Hematopoietic multipotent progenitor cell treated with erythropoietin and hydrocortisone succinate and interleukin-3 and kit ligand, for 4 days (in vitro differentiated cells): ENCODE measurements around the gene MROH2A.

Source experiments
- DNase-seq: peaks from one replicate; pipeline ENCODE4 v3.0.0-alpha.2; 2015

The MROH2A gene

DNA sequence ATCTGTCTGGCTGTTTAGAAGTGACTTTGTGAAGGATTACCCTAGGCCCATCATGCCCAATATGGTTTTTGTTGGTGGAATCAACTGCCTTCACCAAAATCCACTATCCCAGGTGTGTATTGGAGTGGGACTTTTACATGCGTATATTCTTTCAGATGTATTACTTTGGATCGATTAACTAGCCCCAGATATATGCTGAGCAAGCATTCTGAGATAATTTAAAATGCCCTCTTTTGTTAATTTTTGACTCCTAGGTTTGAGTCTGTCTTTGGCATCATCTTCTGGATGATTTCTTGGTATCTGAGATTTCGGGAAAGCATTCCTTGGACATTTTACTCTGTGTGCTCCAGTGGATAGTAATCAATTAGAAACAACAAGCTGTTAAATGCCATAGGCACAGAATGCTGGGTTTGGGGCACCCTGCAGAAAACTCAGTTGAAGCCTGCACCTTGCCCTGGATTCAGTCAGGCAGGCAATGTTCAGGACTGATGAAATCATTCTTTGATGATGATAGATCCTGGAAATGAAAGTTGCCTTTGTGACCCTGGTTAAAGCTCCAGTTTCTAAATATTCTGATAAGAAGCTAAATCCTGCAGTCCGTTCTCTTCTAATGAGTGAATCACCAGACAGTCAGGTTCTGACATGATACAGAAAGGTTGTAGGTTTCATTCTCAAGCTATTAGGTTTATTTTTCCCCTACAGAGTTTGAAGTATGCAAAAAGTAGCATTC is 16.9 kb upstream of the MROH2A start:
- no peak for DNase-seq

DNA sequence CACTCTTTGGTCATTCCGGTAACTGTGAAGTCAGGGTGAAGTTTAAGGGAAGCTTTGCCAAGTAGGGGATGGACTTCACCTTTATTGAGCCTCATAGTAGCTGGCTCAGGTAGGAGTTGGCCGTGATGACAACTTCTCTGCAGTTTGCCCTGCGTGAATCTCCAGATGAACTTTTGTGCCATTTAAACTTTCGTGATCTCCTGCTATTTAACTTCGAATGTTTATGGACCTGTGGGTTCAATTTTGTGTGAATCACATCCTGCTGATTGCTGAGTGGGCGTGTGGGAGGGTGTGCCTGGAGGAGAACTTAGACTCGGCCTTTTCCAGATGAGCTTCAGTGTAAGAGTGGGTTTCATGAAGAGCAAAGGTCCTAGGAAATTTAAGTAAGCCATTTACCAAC is 13.9 kb upstream of the MROH2A start:
- DNase-seq = peak; percentile 35

DNA sequence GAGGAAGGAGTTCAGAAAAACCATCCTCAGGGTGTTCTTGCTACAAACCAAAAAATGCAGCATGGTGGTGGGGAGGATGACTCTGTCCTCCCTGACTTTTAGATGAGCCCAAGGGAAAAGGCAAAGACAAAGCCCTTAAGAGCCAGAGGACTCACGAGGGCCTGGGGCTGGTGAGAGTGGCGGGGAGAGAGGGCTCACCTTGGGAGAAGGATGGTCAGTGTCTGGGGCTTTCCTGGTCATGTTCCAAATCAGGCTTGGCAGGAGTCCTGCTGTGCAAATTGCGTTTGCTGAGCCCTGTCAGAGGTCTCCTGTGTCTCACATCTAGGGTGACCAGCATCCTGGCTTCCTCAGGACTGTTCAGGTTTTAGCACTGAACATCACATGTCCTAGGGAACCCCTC is 13.4 kb upstream of the MROH2A start:
- DNase-seq = no peak

DNA sequence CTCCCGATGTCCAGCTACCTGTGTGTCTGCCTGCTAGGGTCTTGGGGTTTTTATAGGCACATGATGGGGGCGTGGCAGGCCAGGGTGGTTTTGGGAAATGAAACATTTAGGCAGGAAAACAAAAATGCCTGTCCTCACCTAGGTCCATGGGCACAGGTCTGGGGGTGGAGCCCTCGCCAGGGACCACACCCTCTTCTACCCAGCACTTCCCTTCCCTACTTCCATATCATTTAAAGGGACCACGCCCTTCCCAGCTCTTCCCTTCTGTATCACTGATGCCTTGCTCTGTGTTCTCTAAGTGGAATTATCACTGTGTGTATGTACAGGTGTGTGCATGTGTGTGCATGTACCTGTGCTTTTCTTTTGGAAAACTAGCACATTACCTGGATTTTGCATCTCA is 11.7 kb upstream of the MROH2A start:
- DNase-seq = no peak

DNA sequence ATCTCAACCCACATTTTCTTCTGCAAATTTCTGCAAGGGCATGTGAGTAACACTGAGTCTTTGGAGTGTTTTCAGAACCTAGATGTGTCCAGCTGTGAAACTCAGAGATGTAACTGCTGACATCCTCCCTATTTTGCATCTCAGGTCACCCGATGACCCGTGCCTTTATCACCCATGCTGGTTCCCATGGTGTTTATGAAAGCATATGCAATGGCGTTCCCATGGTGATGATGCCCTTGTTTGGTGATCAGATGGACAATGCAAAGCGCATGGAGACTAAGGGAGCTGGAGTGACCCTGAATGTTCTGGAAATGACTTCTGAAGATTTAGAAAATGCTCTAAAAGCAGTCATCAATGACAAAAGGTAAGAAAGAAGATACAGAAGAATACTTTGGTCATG is 10.1 kb upstream of the MROH2A start:
- no peak for DNase-seq

DNA sequence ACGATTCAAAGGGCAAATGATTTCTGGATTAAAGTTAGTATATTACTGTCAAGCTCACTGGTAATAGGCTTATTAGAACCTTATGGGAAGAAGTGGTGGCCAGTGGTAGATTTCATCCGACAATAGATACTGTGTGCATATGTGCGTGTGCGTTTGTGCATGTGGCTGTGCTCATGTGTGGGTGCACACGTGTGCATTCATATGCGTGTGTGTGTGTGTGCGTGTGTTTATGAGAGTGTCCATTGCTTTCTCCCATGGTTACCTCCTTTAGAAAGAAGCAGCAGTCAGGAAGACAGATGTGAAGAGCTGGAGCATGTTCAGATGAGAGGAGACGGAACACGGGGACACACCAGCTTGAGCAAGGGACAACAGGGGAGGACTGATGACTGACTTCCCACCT is 8.9 kb upstream of the MROH2A start:
- DNase-seq = no peak

DNA sequence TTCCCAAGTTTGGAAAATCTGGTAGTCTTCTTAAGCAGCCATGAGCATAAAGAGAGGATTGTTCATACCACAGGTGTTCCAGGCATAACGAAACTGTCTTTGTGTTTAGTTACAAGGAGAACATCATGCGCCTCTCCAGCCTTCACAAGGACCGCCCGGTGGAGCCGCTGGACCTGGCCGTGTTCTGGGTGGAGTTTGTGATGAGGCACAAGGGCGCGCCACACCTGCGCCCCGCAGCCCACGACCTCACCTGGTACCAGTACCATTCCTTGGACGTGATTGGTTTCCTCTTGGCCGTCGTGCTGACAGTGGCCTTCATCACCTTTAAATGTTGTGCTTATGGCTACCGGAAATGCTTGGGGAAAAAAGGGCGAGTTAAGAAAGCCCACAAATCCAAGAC is 6.0 kb upstream of the MROH2A start:
- no peak for DNase-seq

DNA sequence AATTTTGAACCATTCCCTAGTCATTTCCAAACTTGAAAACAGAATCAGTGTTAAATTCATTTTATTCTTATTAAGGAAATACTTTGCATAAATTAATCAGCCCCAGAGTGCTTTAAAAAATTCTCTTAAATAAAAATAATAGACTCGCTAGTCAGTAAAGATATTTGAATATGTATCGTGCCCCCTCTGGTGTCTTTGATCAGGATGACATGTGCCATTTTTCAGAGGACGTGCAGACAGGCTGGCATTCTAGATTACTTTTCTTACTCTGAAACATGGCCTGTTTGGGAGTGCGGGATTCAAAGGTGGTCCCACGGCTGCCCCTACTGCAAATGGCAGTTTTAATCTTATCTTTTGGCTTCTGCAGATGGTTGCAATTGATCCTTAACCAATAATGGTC is 5.5 kb upstream of the MROH2A start:
- peak; percentile 13 for DNase-seq

DNA sequence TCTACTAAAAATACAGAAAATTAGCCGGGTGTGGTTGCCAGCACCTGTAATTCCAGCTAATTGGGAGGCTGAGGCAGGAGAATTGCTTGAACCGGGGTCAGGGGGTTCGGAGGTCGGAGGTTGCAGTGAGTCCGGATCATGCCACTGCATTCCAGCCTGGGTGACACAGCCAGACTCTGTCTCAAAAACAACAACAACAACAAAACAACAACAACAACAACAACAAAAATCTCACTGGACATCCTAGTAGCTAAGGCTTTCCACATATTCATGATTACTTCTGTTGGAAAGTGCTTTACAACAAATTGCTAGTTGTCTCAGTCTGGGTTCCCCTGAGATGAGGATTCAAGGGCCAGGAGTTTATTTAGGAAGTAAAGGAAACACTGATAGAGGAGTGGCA is 4.3 kb upstream of the MROH2A start:
- DNase-seq = no peak

DNA sequence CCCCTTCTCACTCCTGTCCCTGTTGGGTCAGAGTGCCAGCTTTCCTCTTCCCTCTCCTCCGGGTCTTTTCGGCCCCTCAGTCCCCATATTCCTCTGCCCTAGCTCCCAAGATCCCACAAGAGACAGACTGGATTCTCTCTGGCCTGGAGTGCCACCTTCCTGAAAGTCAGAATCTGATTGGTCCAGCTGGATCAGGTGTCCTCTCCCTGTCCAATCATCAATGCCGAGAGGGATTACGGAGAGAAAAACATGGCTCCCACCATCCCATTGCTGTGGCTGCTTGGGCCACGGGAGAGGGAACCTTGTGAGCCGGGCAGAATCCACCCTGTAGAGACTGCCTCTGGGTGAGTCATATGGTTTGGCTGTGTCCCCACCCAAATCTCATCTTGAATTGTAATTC is 2.7 kb upstream of the MROH2A start:
- DNase-seq = no peak

DNA sequence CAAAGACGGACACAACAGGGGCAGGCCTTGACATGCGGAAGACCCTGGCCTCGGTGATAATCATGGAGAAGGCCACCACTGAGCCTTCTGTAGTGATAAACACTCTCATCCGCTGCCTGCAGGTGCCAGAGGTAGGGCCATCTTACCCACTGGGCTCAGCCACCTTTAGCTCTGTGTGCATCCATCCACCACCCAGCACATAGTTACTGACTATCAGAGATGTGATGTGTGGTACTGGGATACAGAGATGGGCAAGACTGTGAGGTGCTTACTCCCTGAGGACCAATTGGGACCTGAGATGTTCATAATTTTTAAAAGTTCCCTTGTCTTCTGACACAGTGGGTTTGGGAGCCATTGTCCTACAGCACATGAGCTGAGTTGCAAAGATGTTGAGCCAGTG is 1.6 kb downstream of the MROH2A start:
- DNase-seq = no peak

DNA sequence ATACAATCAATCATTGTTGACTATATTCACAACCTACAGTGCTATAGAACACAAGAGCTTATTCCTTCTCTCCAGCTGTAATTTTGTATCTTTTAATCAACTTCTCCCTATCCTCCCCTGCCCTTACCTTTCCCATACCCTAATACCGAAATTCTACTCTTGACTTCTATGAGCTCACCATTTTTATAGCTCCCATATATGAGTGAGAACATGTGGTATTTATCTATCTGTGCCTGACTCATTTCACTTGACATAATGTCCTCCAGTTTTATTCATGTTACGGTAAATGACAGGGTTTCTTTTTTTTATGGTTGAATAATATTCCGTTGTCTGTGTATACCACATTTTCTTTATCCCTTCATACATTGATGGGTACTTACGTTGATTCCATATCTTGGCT is 2.6 kb downstream of the MROH2A start:
- DNase-seq = no peak

DNA sequence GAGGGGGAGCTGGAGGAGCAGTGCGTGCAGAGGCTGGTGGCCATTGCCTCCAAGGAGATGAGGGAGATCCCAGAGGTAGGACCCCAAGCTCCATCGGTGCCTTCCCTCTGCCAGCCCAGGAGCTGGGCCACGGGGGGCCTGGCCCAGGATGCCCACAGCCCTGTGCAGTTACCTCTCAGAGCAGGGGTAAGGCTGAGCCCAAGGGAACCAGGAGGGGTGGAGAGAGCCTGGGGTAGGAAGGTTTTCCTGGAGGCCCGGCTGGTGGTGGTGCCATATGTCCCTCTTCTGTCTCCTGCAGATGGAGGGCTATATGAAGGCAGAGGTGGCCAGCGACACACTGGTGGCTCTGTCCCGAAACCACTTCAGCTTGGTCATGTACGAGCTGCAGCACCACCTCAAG is 11.4 kb downstream of the MROH2A start:
- no peak for DNase-seq

DNA sequence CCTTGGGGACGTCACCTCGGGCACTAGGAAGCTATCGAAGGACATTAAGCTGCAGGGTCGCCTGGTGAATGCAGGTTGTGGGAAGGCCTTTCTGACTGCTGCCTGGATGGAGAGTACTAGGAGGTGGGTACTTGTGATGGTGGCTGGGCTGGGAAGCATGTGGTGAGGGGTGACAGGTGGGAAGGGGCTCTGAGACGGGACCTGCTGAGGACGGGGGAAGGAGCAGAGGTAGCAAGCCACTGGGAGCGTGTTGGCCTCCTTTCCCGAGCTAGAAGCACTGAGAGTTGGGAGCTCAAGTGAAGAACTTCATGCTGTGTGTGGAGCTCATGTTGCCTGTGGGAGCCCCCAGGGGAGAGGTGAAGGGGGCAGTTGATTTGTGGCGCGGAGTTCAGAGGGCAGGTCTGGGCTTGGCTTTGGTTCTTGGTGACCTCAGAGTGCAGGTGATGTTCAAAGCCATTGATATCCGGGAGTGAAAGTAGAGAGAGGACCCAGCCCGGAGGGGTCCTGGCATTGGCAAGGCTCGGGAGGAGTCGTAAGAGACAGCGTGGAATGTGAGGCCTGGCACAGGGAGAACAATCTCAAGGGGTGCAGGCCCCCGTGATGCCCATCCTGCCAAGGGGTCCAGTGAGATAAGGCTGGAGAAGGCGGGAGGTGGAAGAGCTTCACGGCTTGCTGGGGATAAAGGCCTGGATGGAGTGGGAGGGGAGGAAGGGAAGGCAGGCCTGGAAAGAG is 13.2 kb downstream of the MROH2A start:
- DNase-seq = no peak

DNA sequence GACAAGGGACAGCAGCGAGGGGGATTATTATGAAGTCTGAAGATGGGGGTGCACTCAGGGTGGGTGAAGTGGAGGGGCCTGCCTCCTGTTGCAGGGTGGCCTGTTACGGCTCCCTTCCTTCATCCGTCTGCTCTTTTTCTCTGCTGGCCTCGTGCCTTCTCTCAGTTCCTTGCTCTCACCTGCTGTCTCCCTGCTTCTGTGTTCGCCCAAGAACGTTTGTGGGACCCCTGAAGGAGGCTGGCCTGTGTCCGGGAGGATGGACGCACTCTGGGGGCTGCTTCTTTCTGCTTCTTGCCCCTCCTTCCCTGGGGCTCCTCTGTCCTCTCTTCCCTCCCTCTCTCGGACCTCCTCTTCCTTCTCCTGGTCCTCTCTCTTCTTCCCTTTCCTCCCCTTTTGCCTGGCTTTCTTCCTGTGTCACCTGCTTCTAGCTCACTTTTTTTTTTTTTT is 13.8 kb downstream of the MROH2A start:
- DNase-seq = no peak

DNA sequence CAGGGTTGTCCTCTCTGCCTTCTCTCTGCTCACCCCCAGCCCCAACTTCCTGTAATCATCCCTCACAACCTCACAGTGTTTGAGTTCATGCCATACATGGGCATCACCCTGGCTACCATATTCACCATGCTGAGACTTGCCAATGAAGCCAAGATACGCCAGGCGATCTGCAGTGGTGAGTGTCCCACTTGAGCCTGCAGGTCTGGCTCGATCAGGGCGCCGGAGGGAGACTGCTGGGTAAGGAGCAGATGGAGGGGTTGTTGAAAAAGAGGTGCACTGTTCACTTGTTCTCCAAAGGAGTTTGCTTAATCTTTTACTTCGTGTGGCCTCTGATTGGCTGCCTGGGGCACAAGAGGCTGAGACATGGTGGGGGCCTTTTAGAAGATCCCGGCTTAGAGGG is 14.6 kb downstream of the MROH2A start:
- no peak for DNase-seq

DNA sequence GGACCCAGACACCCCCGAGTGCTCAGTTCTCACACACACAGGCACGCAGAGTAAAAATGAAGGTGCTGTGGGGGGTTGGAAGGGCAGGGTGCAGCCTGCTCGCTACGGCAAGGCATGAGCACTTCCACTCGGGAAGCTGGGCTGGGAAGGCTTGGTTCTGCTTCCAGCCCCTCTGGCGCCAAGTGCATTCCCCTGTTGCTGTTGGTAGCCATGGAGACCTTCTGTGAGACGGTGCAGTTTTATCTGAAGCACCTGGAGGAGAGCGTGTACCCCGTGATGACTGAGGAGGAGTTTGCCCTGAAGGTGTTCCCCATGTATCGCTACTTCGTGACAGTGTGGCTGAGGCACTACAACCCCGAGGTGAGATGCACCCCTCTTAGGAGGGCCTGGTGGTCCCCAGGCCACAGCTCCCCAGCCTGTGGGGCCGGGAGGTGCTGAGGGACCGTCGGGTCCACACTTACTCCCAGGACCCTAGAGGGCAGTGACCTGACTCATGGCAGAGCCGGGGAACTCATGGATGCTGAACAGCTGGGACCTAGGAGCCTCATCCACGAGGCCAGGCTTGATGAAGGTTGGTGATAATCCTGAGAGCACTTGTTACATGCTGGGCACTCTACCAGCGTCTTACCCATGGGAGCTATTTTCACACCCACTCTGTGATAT is 15.5 kb downstream of the MROH2A start:
- DNase-seq = no peak

DNA sequence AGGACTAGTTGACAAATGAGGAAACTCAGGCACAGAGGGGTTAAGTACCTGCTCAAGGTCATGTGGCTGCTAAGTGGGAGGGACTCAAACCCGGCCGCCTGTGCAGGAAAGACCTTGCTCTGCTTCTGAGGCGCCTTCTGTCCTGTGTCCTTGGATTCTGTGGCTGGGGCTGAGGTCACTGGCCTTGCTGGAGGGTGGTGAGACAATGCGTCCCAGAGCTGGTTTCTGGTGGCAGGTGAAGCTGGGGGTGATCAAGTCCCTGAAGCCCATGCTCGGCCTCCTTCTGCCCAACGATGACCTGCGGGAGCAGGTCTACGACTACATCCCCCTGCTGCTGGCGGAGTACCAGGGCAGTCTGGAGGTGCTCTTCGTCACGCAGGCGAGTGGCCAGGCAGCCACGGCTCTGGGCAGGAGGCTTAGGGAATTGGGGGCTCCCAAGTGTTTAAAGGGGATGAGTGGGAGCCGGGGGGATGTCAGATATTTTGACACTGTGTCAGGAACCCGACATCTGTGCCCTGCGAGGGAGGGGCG is 16.1 kb downstream of the MROH2A start:
- no peak for DNase-seq

DNA sequence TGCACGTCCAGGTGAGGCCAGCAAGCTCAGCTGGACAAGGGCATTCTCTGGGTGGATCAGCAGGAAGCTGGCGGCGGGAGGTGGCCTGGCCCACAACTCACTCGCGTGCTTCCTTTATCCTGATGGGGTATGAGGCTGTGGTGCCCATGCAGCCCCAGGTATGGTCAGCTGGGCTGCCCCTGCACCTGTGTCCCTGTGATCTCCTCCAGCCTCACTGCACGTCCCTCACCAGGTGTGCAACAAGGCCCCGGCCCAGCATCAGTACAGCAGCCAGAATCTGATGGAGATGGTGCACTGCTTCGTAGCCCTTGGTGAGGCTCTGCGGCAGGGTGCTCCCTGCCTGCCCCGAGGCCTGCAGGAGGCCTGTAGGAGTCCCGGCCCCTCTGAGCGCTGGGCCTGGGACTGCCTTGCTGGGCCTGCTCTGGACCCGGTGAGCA is 17.6 kb downstream of the MROH2A start:
- no peak for DNase-seq

DNA sequence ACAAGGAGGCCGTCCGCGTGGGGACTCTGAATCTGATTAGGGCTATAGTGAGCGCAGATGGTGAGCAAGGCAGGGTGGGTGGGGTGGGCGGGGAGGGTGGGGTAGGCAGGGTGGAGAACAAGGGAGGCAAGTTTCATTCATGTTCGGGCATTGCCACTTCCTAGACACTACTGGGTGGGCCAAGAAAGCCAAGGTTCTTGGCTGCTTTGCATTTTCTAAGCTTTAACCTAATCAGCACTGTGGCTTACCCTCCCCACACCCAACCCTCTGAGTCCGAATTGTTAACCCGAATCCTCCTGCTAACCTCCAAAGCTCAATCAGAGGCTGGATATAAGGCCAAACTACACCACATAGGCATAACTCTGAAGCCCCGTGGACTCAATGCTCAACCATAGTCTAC is 18.1 kb downstream of the MROH2A start:
- peak; percentile 31 for DNase-seq

DNA sequence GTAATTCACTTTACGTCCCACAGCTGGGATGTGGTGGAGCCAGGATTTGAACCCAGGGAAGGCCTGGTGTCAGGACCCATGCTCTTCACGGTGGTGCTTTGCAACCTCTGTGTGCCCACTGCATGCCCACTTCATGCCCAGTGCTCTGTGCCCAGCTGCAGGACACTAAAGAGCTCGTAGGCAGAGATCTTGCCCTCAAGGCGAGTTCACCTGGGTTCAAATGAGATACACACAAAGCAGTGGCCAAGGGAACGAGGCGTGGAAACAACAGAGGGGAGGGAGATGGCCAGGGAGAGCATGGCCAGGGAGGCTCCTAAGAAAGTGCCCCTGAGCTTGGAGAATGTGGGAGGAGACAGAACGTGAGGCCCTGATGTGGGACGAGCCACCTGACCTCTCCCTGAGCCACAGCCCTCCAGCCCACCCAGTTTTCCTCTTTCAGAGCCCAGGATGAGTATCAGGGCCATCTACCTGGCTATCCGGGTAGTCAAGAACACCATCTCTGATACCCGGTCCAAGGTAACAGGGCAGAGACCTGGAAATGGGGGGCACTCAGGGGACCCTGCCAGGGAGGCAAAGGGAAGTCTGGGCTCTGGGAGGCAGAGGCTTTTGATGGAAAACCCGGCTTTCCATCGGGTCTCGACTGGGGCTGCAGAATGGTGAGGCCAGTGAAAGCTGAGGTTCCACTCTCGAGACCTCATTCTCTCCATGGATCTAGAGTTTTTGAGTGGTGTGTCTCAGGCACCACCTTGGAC is 20.4 kb downstream of the MROH2A start:
- DNase-seq = no peak

DNA sequence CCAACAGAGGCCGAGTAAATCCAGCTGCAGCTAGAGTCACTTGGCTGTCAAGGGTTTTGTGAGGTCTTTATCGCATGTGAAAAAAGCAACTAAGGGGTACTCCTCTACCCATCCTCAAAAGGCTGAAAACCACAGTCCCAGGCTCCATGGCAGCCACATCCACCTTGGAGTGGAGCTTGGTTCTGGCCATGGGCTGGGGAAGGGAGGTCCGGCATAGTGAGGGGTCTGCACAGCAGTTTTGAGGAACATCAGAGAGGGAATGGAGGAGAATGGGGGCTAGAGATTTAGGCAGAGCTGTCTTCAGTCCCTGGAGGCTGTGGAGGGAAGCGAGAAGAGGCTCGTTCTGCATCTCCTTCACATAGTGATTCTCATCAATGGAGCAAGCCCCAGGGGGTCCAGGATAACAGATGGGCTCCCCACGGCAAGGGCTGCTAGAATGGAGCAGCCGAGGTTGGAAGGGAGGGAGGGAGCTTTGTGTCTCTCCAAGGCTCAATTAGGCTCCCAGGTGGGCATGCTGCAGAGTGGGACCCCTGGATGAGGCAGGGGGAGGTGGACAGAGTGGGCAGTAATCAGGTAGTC is 21.0 kb downstream of the MROH2A start:
- no peak for DNase-seq

DNA sequence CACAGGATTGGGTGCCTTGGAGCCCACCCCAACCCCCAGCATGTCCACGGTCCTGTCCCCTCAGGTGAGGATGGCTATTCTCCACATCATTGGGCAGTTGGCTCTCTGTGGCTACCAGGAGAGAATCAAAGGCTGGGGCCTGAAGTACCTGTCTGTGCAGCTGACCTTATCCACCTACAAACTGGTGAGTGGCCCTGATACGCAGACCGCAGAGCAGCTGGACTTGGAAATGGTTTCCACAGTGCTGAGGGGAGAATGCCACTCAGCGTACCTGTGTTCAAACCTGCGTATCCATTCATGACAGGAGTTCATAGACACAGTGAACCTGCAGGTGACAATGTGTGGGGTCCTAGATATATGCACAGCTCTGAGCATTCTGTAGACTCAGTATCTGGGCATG is 21.6 kb downstream of the MROH2A start:
- DNase-seq = no peak
